GM10266 (cell line): ENCODE data around the gene SSH2.

Experiments used
- DNase-seq: peaks from one replicate; pipeline ENCODE4 v3.0.0; 2012; ENCODE audit errors: extremely low spot score
- TF ChIP-seq, protein P1 (sequence below): IDR thresholded peaks from 2 replicates; pipeline ENCODE4 v1.5.1; 2012; ENCODE audit warnings: mild to moderate bottlenecking, low read depth; ENCODE audit not compliant: control insufficient read depth, insufficient read depth; ENCODE audit errors: missing control alignments

SSH2 gene

GRCh38 chr17:29592850-29593551, 337.0 kb downstream of the SSH2 start, which contains the start of gene ANKRD13B:
TSS of gene ANKRD13B (plus strand) at chr17:29593132. CDS start at chr17:29593622, 490 bp downstream.
- DNase-seq: peak; percentile 77
- TF ChIP-seq, protein P1, sequence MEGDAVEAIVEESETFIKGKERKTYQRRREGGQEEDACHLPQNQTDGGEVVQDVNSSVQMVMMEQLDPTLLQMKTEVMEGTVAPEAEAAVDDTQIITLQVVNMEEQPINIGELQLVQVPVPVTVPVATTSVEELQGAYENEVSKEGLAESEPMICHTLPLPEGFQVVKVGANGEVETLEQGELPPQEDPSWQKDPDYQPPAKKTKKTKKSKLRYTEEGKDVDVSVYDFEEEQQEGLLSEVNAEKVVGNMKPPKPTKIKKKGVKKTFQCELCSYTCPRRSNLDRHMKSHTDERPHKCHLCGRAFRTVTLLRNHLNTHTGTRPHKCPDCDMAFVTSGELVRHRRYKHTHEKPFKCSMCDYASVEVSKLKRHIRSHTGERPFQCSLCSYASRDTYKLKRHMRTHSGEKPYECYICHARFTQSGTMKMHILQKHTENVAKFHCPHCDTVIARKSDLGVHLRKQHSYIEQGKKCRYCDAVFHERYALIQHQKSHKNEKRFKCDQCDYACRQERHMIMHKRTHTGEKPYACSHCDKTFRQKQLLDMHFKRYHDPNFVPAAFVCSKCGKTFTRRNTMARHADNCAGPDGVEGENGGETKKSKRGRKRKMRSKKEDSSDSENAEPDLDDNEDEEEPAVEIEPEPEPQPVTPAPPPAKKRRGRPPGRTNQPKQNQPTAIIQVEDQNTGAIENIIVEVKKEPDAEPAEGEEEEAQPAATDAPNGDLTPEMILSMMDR: no peak

- TF ChIP-seq, protein P1: peak; percentile 98
- peak; percentile 94 for DNase-seq
Observed at GRCh38 chr17:29591737-29592608, 338.1 kb downstream of the SSH2 start.

DNA sequence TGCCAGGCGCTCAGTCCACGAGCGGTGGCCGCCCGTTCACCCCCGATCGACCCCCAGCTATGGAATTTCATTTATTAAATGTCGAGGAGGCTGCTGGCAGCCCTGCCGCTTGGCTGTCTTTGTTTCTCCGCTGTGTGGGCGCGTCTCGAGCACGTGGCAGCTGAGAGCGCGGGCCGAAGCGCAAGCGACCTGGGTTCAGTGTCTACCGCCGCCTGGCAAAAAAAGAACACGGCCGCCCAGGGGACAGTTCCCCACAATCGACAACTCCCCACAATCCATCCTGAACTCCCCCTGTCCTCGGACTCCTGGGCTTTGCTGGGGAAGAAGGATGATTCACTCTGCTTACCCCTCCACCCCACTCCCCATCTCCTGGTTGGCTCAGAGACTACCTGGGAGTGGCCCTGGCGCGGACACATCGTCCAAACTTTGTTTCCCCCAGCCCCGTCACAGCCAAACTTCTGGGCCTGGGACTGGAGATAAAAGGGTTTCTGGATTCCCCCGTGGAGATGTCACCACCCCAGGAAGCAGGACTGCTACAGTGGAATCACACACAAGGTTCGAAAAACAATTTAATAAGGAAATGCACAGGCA, 338.8 kb downstream of the SSH2 start:
- peak; percentile 64 for DNase-seq
- TF ChIP-seq, protein P1: no peak

GRCh38 chr17:29590411-29591145, 339.4 kb downstream of the SSH2 start:
- peak; percentile 69 for DNase-seq
- TF ChIP-seq, protein P1: no peak

DNA sequence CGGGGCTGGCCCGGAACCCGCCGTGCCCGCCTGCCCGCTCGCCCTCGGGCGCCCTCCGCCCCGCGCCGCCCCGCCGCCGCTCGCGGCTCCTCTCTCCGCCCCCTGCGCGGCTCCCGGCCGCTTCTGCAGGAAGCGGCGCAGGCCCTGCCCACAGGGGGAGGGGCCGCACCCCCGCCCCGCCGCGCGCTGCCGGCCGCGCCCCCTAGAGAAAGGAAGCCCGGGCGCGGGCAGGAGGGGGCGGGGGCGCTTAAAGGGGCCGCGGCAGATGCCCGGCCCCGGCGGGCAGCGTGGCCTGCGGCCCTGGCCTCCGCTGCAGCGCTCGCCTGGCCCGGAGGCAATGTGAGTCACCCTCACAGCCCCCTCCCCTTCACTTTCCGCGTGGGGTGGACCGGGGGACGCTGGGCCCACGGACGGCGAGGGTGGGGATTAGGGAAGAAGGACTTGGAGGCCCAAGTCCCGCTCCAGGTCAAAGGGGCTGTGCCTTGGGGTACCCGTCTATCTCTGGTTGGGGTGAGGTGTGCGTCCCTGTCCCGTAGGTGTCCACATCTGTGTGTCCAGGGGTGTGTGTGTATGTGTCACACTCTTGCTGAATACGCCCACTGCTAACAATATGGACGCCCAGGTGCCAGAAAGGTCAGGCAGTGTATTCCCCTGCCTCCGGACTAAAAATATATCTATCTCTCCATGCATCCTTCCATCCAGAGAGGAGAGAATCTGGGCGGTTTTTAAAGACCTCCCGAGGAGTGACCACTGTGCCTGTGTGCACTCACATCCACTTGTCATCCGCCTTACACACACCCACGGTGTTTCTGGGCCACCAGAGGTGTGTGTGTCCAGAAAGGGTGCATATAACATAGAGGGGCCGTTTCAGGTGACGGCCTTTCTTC, 340.3 kb downstream of the SSH2 start, which contains the start of gene GIT1:
TSS of gene GIT1 (minus strand) at position 125 of the 887 bp plus-strand sequence. CDS start 270 bp downstream, outside the sequence.
- TF ChIP-seq, protein P1: no peak
- peak; percentile 99 for DNase-seq

- peak; percentile 49 for DNase-seq
- TF ChIP-seq, protein P1: no peak
Observed at GRCh38 chr17:29588562-29589411, 341.2 kb downstream of the SSH2 start.
